Measurements from ENCODE around the gene PSMD1.
"Not testable (repeated sequence)": the region's sequence is repeated elsewhere in the genome, so short reads cannot be mapped to it uniquely, and the experiment has no call there.

PSMD1 gene

GRCh38 chr2:231161252-231161839 is 104.7 kb downstream of the PSMD1 start:
- DNase-seq (ENCODE audit: low spot score) = no peak

DNA sequence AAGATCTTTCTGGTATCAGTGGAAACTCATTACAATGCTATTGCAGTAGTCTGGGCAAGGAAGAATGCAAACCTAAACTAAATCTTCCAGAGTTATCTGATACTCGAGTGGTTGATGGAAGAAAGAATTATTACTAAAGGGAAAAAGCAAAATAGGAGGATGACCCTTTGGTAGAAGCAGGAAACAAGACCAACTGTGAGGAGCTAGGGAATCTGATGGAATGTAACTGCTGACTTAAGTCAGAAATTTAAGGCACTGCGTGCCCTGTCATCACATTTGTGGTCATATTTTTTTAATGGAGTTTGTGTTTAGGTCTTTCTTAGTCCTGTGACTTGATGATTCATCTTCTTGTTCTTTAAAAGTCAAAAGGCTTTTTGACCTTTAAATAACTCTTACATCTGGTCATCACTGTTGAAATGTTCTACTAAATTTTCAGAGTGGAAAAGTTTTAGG is 105.2 kb downstream of the PSMD1 start:
- no peak for DNase-seq (ENCODE audit: low spot score)

GRCh38 chr2:231163011-231163410 is 106.3 kb downstream of the PSMD1 start:
- no peak for DNase-seq (ENCODE audit: low spot score)

DNA sequence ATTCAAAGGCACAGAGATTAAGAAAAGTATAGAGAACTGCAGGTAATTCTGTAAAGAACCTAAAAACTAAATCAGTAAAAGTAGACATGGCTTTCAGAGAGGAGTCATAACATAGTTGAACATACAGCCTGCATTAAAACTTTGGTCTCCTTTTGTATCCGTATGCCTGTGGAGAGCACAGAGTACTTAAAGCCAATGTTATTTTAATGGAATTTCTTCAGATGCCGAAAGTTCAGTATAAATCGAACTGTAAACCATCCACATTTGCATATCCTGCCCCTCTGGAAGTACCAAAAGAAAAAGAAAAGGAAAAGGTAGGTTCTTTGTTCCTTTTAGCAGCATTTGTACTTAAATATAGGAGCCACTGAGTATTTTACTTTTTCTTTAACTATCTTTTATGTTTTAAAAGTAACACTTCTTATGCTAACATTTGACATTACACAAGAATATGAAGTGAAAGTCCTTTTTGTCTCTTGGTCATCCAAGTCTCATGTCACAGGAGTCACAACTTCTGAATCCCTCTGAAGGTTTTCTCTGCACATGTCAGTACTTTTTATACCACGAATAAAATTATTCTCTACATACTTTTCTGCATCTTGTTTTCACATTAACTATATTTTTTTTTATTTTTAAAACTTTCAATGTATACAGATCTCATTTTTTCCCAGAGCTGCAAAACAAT is 106.9 kb downstream of the PSMD1 start:
- DNase-seq (ENCODE audit: low spot score) = no peak

DNA sequence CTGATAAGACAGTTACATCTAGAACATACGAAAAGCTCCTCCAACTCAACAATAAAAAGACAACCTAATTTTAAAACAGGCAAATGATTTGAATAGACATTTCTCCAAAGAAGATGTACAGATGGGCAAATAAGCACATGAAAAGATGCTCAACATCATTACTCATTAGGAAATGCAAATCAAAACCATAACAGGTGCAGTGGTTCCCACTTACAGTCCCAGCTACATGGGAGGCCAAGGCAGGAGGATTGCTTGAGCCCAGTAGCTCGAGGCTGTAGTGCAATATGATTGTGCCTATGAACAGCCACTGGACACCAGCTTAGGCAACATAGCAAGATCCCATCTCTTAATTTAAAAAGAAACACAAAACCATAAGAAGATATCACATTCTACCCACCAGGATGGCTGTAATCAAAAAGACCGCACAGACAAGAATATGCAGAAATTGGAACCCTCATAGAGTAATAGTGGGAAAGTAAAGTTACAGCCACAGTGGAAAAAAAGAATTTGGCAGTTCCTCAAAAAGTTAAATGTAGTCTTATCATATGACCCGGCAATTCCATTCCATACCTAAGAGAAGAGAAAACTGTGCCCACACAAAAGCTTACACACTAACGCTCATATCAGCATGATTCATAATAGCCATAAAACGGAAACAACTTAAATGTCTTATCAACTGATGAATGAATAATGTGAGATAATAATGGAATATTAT is 111.2 kb downstream of the PSMD1 start:
- DNase-seq (ENCODE audit: low spot score) = no peak

GRCh38 chr2:231168460-231169139 is 111.9 kb downstream of the PSMD1 start:
- no peak for DNase-seq (ENCODE audit: low spot score)

DNA sequence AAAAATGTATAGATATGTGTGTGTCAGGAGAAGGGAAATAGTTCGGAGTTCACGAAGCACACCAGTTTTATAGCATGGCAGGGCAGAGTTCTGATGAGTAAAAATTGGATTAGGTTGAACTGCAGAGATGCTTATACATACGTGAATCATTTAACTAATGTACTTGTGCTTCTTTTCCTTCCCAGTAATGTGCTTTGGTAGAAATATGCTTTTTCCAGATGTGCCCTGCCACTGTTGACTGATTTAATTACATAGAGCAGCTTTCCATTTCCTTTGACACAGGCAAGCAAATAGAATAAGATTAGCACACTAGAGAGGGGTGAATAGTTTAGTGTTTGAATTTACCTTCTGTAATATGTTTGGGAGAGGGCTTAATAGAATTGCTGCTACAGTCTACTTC is 112.8 kb downstream of the PSMD1 start:
- no peak for DNase-seq (ENCODE audit: low spot score)

DNA sequence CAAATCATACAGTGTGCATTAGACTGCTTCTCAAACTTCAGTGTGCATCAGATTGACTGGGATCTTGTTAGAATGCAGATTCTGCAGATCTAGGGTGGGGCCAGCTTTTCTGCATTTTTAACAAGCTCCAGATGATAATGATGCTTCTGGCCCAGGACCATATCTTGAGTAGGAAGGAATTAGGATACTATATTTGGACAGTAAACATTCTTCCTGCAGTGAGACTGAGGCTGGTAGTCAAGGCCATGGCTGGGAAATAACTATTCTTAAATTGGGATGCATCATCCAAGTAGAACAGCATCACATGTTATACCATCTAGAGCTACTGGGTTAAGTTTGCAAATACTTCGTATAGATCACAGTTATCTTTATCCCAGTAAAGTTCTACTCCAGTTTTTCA is 113.4 kb downstream of the PSMD1 start:
- no peak for DNase-seq (ENCODE audit: low spot score)

DNA sequence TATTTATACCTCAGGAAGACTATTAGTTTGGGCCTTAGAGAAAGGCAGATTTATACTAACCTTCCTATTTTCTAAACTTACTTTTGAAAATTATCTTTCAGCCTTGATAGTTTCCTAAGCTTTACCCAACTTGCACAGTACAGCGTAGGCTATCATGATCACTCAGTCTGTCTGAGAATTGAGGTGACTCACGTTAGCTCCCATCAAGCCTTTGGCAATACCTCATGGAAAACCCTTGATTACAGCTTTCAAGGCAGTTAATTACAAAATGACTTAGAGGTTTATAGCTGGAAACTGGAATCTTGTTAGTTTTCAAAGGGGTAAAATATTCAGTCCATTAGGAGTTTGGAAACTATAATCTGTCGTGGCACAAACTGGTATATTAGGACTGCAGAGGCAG is 115.4 kb downstream of the PSMD1 start:
- no peak for DNase-seq (ENCODE audit: low spot score)

- no peak for DNase-seq (ENCODE audit: low spot score)
Observed at GRCh38 chr2:231174211-231174651, 117.6 kb downstream of the PSMD1 start.

DNA sequence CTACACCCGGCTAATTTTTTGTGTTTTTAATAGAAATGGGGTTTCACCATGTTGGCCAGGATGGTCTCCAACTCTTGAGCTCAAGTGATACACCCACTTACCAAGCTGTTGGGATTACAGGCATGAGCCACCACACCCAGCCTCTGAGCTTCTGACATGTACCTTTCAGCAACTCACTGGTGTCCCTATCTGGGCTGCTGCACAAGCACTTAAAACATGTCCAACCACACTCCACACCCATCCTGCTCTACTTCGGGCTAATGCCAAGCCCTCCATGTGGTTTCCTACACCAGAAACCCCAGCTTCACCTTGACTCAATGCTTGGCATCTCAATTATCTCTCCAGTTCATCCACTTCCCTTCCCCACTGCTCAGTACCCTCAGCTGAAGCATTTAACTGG is 119.4 kb downstream of the PSMD1 start:
- DNase-seq (ENCODE audit: low spot score) = no peak

DNA sequence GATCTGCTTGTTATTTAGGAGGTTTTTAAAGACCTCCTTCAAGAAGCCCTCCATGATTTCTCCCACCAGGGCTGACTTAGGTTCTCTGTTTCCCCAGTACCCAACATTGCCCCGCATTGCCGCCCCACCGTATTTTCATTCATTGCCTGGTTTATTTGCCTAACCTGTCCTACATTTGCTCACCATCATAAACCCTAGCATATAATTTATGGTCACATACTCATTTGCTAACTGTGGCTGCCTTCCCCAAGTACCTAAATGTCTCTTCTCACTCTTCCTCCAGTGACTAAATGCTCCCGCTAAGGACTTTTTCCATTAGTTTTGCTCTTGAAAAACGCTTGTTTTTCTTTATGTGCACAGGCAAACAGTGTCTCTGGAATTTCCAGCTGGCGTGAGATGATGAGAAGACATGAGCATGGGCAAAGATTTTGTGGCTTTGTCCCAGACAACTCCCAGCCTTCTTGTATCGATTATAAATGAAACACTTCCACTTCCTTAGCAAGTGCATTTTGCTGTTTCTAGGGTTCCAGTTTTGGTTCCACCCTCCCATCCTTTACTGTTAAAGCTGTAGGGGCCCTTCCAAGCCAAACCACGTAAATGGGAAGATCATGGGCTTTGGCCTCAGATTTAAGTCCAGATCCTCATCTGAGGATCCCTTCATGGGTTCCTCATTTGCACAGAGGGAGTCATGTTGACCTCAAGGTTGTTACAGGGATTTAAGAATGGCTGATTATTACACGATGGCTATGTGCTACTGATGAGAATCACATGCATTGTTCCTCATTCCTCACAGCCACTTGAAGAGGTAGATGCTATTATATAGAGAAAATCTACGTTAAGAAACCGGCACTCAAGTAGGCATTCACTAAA is 120.7 kb downstream of the PSMD1 start:
- DNase-seq (ENCODE audit: low spot score) = no peak

DNA sequence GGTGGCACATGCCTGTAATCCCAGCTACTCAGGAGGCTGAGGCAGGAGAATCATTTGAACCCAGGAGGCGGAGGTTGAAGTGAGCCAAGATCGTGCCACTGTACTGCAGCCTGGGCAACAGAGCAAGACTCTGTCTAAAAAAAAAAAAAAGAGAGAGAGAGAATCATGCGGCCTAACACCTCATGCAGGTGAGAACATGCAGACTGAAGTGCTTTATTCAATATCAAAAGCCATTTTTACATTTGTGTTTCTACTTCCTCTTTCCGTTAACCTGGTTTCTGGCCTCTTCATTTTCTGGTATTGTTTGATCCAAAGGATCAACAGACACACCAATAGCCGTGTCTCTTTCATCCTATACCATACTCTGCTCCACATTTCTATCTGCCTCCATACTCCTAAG is 122.1 kb downstream of the PSMD1 start:
- not testable (repeated sequence) for DNase-seq (ENCODE audit: low spot score)

GRCh38 chr2:231181860-231182512 is 125.3 kb downstream of the PSMD1 start:
- DNase-seq (ENCODE audit: low spot score) = no peak

DNA sequence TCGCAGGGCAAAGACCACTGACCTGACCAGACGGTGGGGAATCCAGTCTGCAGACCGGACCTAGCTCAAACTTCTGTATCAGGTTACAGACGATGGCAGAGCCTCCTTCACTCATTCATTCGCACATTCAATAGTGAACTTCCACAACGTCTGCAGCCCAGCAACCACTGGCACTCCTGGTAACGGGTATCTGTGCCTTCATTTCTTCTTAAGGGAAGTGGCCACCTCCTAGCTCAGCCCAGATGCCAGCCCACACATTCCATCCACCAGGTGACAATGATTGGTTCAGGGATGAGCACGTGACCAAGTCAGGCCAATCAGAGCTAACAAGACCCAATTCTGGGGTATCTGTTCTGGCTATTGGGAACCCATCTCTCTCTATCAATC is 125.8 kb downstream of the PSMD1 start:
- DNase-seq (ENCODE audit: low spot score) = no peak

DNA sequence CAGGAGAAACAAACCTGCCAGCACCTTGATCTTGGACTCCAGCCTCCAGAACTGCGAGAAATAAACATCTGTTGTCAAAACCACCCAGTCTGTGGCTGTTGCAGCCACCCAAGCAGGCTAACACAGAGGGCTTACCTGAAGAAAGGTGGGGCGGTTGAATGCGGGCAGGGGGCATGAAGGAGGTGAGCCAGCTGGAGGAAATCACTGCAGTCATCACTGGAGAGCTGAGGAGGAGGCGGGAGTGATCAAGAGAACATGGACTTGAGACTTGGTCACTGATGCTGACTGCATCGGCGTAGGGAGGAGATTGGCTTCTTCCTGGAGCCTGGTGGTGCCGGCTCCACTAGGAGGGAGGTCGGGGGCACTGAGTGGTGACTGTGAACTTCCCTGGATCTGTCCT is 127.2 kb downstream of the PSMD1 start:
- DNase-seq (ENCODE audit: low spot score) = no peak

- no peak for DNase-seq (ENCODE audit: low spot score)
Observed at GRCh38 chr2:231184319-231184718, 127.7 kb downstream of the PSMD1 start.

- no peak for DNase-seq (ENCODE audit: low spot score)
Observed at GRCh38 chr2:231185050-231185725, 128.5 kb downstream of the PSMD1 start.

- no peak for DNase-seq (ENCODE audit: low spot score)
Observed at GRCh38 chr2:231185886-231186285, 129.2 kb downstream of the PSMD1 start.

GRCh38 chr2:231186325-231186724 is 129.7 kb downstream of the PSMD1 start:
- no peak for DNase-seq (ENCODE audit: low spot score)
